WERI-Rb-1 (cell line): Measurements from ENCODE around the gene SSR4.
A peak's percentile ranks its signal among the peaks of the same experiment; 100 is the strongest.

Experiments used
- DNase-seq: peaks from one replicate; pipeline ENCODE4 v3.0.0-alpha.2; 2020
- H3K27ac ChIP-seq: fragments of 250-450 bp; sonication (Bioruptor Pico); 2 replicates; pipeline ENCODE4 v1.5.1; 2020; ENCODE audit warnings: mild to moderate bottlenecking, moderate library complexity
- H3K27me3 ChIP-seq: fragments of 250-450 bp; sonication (Bioruptor Pico); 2 replicates; pipeline ENCODE4 v1.5.1; 2021; ENCODE audit warnings: mild to moderate bottlenecking, low read depth, moderate library complexity; ENCODE audit not compliant: insufficient read depth, severe bottlenecking
- H3K36me3 ChIP-seq: fragments of 250-450 bp; sonication (Bioruptor Pico); 2 replicates; pipeline ENCODE4 v1.5.1; 2020; ENCODE audit warnings: mild to moderate bottlenecking, moderate library complexity
- H3K4me3 ChIP-seq: 2 replicates; pipeline ENCODE4 v1.5.1; 2011; ENCODE audit warnings: low read depth, mild to moderate bottlenecking, control low read depth, low read length
- H3K9me3 ChIP-seq: fragments of 250-450 bp; sonication (Bioruptor Pico); 2 replicates; pipeline ENCODE4 v1.5.1; 2021; ENCODE audit warnings: mild to moderate bottlenecking, moderate library complexity; ENCODE audit not compliant: severe bottlenecking
- CTCF ChIP-seq: IDR thresholded peaks from 2 replicates; pipeline ENCODE4 v1.5.1; 2011; ENCODE audit warnings: low read depth, mild to moderate bottlenecking, control low read depth, inconsistent platforms, low read length

SSR4 gene

GRCh38 chrX:153829549-153829798 is 35.0 kb downstream of the SSR4 start:
- H3K36me3 ChIP-seq = no peaks in the 10 kb centered on the region; the same call in 1 of the 2 replicates
- H3K9me3 ChIP-seq = peaks cover 8% of the 10 kb centered on the region
- peaks cover 26% of the 10 kb centered on the region for H3K27me3 ChIP-seq
- TF ChIP-seq CTCF = no peak
- DNase-seq = no peak
- H3K4me3 ChIP-seq = peak overlapping the region; percentile 66
- H3K27ac ChIP-seq = no peak overlapping the region

- H3K27ac ChIP-seq = no peak within 1 kb of the TSS
- no peaks in the 10 kb centered on the region; the same call in 1 of the 2 replicates for H3K36me3 ChIP-seq
- H3K9me3 ChIP-seq = peaks cover 8% of the 10 kb centered on the region
- H3K27me3 ChIP-seq = peaks cover 23% of the 10 kb centered on the region
- TF ChIP-seq CTCF = no peak
- H3K4me3 ChIP-seq = peak within 1 kb of the TSS; percentile 66
- no peak for DNase-seq
Observed at GRCh38 chrX:153829799-153830639, 35.6 kb downstream of the SSR4 start, which contains the start of gene PDZD4. Gene PDZD4, minus strand, starts transcription at chrX:153830544. Its CDS starts 246 bp downstream, at chrX:153830298.

GRCh38 chrX:153830640-153831428 is 36.4 kb downstream of the SSR4 start:
- peaks cover 8% of the 10 kb centered on the region for H3K9me3 ChIP-seq
- no peaks in the 10 kb centered on the region; the same call in 1 of the 2 replicates for H3K36me3 ChIP-seq
- TF ChIP-seq CTCF = no peak
- peaks cover 16% of the 10 kb centered on the region for H3K27me3 ChIP-seq
- H3K27ac ChIP-seq = no peak overlapping the region
- peak overlapping the region; percentile 29 for H3K4me3 ChIP-seq
- DNase-seq = no peak

GRCh38 chrX:153831429-153832150 is 37.1 kb downstream of the SSR4 start:
- no peak overlapping the region for H3K4me3 ChIP-seq
- peaks cover 19% of the 10 kb centered on the region for H3K27me3 ChIP-seq
- no peak for DNase-seq
- H3K36me3 ChIP-seq = no peaks in the 10 kb centered on the region; the same call in 1 of the 2 replicates
- peaks cover 8% of the 10 kb centered on the region for H3K9me3 ChIP-seq
- no peak for TF ChIP-seq CTCF
- no peak overlapping the region for H3K27ac ChIP-seq

GRCh38 chrX:153832728-153833127 is 38.3 kb downstream of the SSR4 start:
- H3K9me3 ChIP-seq = peaks cover 8% of the 10 kb centered on the region
- H3K36me3 ChIP-seq = no peaks in the 10 kb centered on the region; the same call in 1 of the 2 replicates
- no peak for DNase-seq
- H3K4me3 ChIP-seq = no peak overlapping the region
- H3K27me3 ChIP-seq = peaks cover 19% of the 10 kb centered on the region
- H3K27ac ChIP-seq = no peak overlapping the region
- no peak for TF ChIP-seq CTCF
